ENCODE results near the gene KIF26B. TPM values are rescaled to one million over a fixed set of nuclear protein-coding genes. Genes with fewer than 3 reads are reported as not detected.

The KIF26B gene
- total and polyA plus RNA-seq, 10 of the 15 experiments (the other 5 are each of a cell fraction or from before 2014, with no cell fraction given), result 0.35 to 11.6 (median 2.2) TPM

DNA sequence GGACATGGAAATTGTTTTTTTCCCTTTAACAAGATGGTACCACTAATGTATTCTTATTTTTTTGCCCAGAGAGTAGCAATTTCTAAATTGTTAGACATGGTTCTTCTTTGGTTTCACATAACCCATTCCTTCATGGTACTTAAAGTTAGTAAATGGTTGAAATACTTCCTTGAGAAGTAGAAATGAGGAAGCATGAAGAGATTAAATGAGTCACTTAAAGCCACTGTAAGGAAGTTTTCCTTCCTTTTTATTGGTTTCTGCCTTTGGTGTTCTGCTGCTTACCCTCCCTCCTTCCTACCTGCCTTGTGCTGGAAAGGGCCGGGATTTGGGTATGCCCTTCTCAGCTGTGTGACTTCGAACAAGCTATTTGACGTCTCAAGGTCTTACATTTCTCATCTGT, 101.0 kb downstream of the KIF26B start:
- ChIA-PET POLR2A (no interaction called here), RAD21 (ENCODE audit: unreplicated experiment) (no interaction called here), CTCF (no interaction called here), SMC1A (ENCODE audit: uncharacterized antibody, unreplicated experiment) (no interaction called here)
- ATAC-seq, result no peak
- TF ChIP-seq MXI1 (IDR thresholded peaks at IDR 0.05; ENCODE audit: low read depth, low read length) (no peak), BMI1 (IDR thresholded peaks at IDR 0.05; ENCODE audit: borderline replicate concordance) (no peak), SP1 (IDR thresholded peaks at IDR 0.05; ENCODE audit: low read depth, low read length) (no peak), HCFC1 (IDR thresholded peaks at IDR 0.05; ENCODE audit: low read length) (no peak)
- intact Hi-C loops (cut with micrococcal nuclease; ENCODE audit: unreplicated experiment), result no loop called here
- Histone ChIP-seq H3K27me3 (replicated peaks in 1 of 2; ENCODE audit: control insufficient read depth in 2 of 2, insufficient read depth in 2 of 2, low read length in 1 of 2) (0 out of 4 replicates have a peak, but pooled peaks cover 0 to 5% of the 10 kb centered on the region in 2 experiments), H3K36me3 (ENCODE audit: control insufficient read depth in 2 of 2, insufficient read depth in 2 of 2, low read length in 1 of 2) (no peaks in the 10 kb centered on the region), H3K79me2 (ENCODE audit: control insufficient read depth, insufficient read depth, low read length) (no peaks in the 10 kb centered on the region), H3K27ac (ENCODE audit: control insufficient read depth, insufficient read depth) (no peak overlapping the region), H3K4me2 (ENCODE audit: control insufficient read depth, insufficient read depth) (no peak overlapping the region), H2AFZ (ENCODE audit: control insufficient read depth, low read depth, low read length) (no peak overlapping the region), H3K9ac (ENCODE audit: control insufficient read depth, insufficient read depth, low read length) (no peak overlapping the region), H3K9me3 (replicated peaks; ENCODE audit: control insufficient read depth, insufficient read depth, low read length) (no peaks in the 10 kb centered on the region), H3K4me1 (ENCODE audit: control insufficient read depth, insufficient read depth, low read length) (no peaks in the 10 kb centered on the region), H4K20me1 (ENCODE audit: control insufficient read depth, insufficient read depth) (no peaks in the 10 kb centered on the region), H3K4me3 (no peak overlapping the region)
- no TSS peak for BruUV-seq (replicated peaks)
- no peak for FAIRE-seq
- no peak for DNase-seq (ENCODE audit: low read depth, low spot score)
- in situ Hi-C loops (cut with MboI), result no loop called here
- WGBS (ENCODE audit: insufficient coverage, insufficient replicate concordance, low lambda C conversion rate, missing lambda C conversion rate), result 16% methylated on average over 3 of the region's 3 CpGs

DNA sequence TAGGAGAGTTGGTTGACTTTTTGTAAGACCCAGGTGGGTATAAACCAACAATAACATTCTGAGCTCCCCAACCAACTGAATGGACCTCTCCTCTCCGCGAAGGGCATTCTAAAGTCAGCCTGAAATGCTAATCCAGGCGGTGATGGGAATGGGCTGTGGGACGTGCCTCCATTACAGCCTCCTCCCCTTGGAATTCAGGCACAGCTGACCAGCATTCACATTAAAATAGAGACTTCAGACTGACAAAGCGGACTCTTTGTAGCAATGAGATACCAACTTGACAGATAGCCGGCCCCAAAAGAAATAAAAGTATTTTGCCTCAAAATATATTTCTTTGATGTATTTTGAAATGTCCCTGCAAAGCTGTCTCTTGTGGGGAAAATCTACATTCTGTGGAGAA, 101.7 kb downstream of the KIF26B start:
- Histone ChIP-seq H2AFZ (ENCODE audit: control insufficient read depth, low read depth, low read length) (no peak overlapping the region), H3K79me2 (ENCODE audit: control insufficient read depth, insufficient read depth, low read length) (no peaks in the 10 kb centered on the region), H3K27me3 (replicated peaks in 1 of 2; ENCODE audit: control insufficient read depth in 2 of 2, insufficient read depth in 2 of 2, low read length in 1 of 2) (0 out of 4 replicates have a peak, but pooled peaks cover 0 to 5% of the 10 kb centered on the region in 2 experiments), H3K27ac (ENCODE audit: control insufficient read depth, insufficient read depth) (no peak overlapping the region), H3K4me2 (ENCODE audit: control insufficient read depth, insufficient read depth) (no peak overlapping the region), H3K4me1 (ENCODE audit: control insufficient read depth, insufficient read depth, low read length) (no peaks in the 10 kb centered on the region), H3K36me3 (ENCODE audit: control insufficient read depth in 2 of 2, insufficient read depth in 2 of 2, low read length in 1 of 2) (no peaks in the 10 kb centered on the region), H3K9me3 (replicated peaks; ENCODE audit: control insufficient read depth, insufficient read depth, low read length) (no peaks in the 10 kb centered on the region), H3K4me3 (no peak overlapping the region), H4K20me1 (ENCODE audit: control insufficient read depth, insufficient read depth) (no peaks in the 10 kb centered on the region), H3K9ac (ENCODE audit: control insufficient read depth, insufficient read depth, low read length) (no peak overlapping the region)
- ChIA-PET POLR2A (no interaction called here), CTCF (no interaction called here), SMC1A (ENCODE audit: uncharacterized antibody, unreplicated experiment) (interaction anchor here (0.8 to 1.2 kb wide), 2 partner anchors 11 to 1280 kb away, joined by 3 read pairs; no protein-coding TSS in a partner anchor), RAD21 (ENCODE audit: unreplicated experiment) (no interaction called here)
- no TSS peak for BruUV-seq (replicated peaks)
- WGBS (ENCODE audit: insufficient coverage, insufficient replicate concordance, low lambda C conversion rate, missing lambda C conversion rate), result 39% methylated on average over 6 of the region's 6 CpGs
- ATAC-seq, result no peak
- no peak for DNase-seq (ENCODE audit: low read depth, low spot score)
- FAIRE-seq, result no peak
- in situ Hi-C loops (cut with MboI), result no loop called here
- intact Hi-C loops (cut with micrococcal nuclease; ENCODE audit: unreplicated experiment), result no loop called here
- TF ChIP-seq RCOR1 (conservative IDR thresholded peaks at IDR 0.05; ENCODE audit: low read depth, low read length) (no peak), MEF2A (IDR thresholded peaks at IDR 0.05; ENCODE audit: insufficient read depth, low read depth, low read length) (no peak), TCF3 (IDR thresholded peaks at IDR 0.05; ENCODE audit: borderline replicate concordance, insufficient read depth, low read depth, low read length) (no peak)
- TF ChIP-seq, protein P1, sequence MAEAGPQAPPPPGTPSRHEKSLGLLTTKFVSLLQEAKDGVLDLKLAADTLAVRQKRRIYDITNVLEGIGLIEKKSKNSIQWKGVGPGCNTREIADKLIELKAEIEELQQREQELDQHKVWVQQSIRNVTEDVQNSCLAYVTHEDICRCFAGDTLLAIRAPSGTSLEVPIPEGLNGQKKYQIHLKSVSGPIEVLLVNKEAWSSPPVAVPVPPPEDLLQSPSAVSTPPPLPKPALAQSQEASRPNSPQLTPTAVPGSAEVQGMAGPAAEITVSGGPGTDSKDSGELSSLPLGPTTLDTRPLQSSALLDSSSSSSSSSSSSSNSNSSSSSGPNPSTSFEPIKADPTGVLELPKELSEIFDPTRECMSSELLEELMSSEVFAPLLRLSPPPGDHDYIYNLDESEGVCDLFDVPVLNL (IDR thresholded peaks at IDR 0.05; ENCODE audit: low read depth, low read length), result no peak
- TF ChIP-seq, protein P2, sequence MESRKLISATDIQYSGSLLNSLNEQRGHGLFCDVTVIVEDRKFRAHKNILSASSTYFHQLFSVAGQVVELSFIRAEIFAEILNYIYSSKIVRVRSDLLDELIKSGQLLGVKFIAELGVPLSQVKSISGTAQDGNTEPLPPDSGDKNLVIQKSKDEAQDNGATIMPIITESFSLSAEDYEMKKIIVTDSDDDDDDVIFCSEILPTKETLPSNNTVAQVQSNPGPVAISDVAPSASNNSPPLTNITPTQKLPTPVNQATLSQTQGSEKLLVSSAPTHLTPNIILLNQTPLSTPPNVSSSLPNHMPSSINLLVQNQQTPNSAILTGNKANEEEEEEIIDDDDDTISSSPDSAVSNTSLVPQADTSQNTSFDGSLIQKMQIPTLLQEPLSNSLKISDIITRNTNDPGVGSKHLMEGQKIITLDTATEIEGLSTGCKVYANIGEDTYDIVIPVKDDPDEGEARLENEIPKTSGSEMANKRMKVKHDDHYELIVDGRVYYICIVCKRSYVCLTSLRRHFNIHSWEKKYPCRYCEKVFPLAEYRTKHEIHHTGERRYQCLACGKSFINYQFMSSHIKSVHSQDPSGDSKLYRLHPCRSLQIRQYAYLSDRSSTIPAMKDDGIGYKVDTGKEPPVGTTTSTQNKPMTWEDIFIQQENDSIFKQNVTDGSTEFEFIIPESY (IDR thresholded peaks at IDR 0.05), result no peak
- TF ChIP-seq, protein P3, sequence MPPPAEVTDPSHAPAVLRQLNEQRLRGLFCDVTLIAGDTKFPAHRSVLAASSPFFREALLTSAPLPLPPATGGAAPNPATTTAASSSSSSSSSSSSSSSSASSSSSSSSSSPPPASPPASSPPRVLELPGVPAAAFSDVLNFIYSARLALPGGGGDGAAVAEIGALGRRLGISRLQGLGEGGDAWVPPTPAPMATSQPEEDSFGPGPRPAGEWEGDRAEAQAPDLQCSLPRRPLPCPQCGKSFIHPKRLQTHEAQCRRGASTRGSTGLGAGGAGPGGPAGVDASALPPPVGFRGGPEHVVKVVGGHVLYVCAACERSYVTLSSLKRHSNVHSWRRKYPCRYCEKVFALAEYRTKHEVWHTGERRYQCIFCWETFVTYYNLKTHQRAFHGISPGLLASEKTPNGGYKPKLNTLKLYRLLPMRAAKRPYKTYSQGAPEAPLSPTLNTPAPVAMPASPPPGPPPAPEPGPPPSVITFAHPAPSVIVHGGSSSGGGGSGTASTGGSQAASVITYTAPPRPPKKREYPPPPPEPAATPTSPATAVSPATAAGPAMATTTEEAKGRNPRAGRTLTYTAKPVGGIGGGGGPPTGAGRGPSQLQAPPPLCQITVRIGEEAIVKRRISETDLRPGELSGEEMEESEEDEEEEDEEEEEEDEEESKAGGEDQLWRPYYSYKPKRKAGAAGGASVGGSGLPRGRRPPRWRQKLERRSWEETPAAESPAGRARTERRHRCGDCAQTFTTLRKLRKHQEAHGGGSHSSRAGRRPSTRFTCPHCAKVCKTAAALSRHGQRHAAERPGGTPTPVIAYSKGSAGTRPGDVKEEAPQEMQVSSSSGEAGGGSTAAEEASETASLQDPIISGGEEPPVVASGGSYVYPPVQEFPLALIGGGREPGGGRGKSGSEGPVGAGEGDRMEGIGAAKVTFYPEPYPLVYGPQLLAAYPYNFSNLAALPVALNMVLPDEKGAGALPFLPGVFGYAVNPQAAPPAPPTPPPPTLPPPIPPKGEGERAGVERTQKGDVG (CRISPR knock-in tag; IDR thresholded peaks at IDR 0.05), result no peak
